Keratinocyte (primary cell): ENCODE measurements around the gene CACNA1B.
"Not testable (repeated sequence)": the region's sequence is repeated elsewhere in the genome, so short reads cannot be mapped to it uniquely, and the experiment has no call there.

Experiments used
- CTCF ChIP-seq, 3 experiments: IDR thresholded peaks in 1 of 3; conservative IDR thresholded peaks in 1 of 3; optimal IDR thresholded peaks in 1 of 3; 2 replicates in 2 of 3; 3 replicates in 1 of 3; pipeline versions ENCODE3 to v1.5.1; 2011; ENCODE audit warnings: low read length in 3 of 3, mild to moderate bottlenecking in 3 of 3, moderate library complexity in 2 of 3, control low read depth in 1 of 3, inconsistent platforms in 1 of 3; ENCODE audit not compliant: insufficient read depth in 2 of 3; ENCODE audit errors: extremely low read depth in 1 of 3
- EZH2 ChIP-seq: IDR thresholded peaks from one replicate; pipeline ENCODE4 v1.6.1; 2012; ENCODE audit warnings: inconsistent platforms, mild to moderate bottlenecking, low read length, moderate library complexity

GRCh38 chr9:138140980-138141379, 263.4 kb downstream of the CACNA1B start:
- not testable (repeated sequence) for TF ChIP-seq CTCF (optimal IDR thresholded peaks at IDR 0.05 in 1 of 3, IDR thresholded peaks at IDR 0.05 in 1 of 3, conservative IDR thresholded peaks at IDR 0.05 in 1 of 3; ENCODE audit: extremely low read depth in 1 of 3, insufficient read depth in 2 of 3, low read length in 3 of 3); EZH2
